CD4-positive, alpha-beta T cell (primary cell): ENCODE data around the gene DPH5. TPM values are rescaled to one million over a fixed set of nuclear protein-coding genes. Genes with fewer than 3 reads are reported as not detected.

Experiments
- ATAC-seq: fragments of 200-7000 bp; cut with Tn5 transposase; one replicate; pipeline ENCODE4 v1.10.0; 2022; ENCODE audit warnings: mild to moderate bottlenecking; ENCODE audit not compliant: poor library complexity
- CTCF ChIA-PET: fragments of 350-600 bp; sonication (Branson Sonifier 250); formaldehyde crosslinking; loops from one replicate; lab custom pipeline; 2021; ENCODE audit warnings: antibody characterized with exemption, inconsistent platforms; lab: Charles Lee
- POLR2A ChIA-PET: fragments of 350-600 bp; sonication (Branson Sonifier 250); formaldehyde crosslinking; loops from one replicate; lab custom pipeline; 2021; ENCODE audit warnings: antibody characterized with exemption, inconsistent platforms; lab: Charles Lee
- DNase-seq, 14 experiments: peaks; one replicate each; pipeline ENCODE4 v3.0.0-alpha.2; 2013 to 2020; ENCODE audit warnings: mixed read lengths in 2 of 14
- H3K27ac ChIP-seq, 2 donors: one replicate each; pipeline versions ENCODE4 v1.5.1 to v1.7.0; 2013; ENCODE audit warnings: low read length in 2 of 2, low read depth in 1 of 2, mild to moderate bottlenecking in 1 of 2
- H3K27me3 ChIP-seq, 2 experiments: 1 replicate in 1 of 2; 2 replicates in 1 of 2; pipeline versions ENCODE4 v1.6.1 to v1.7.0; 2013; ENCODE audit warnings: low read length in 2 of 2, control low read depth in 1 of 2, mild to moderate bottlenecking in 1 of 2, moderate library complexity in 1 of 2; ENCODE audit not compliant: insufficient read depth in 2 of 2, control insufficient read depth in 1 of 2
- H3K36me3 ChIP-seq: one replicate; pipeline ENCODE4 v1.6.1; 2013; ENCODE audit warnings: low read length, control low read depth; ENCODE audit not compliant: insufficient read depth
- H3K4me1 ChIP-seq: one replicate; pipeline ENCODE4 v1.6.1; 2013; ENCODE audit warnings: low read length, control low read depth; ENCODE audit not compliant: insufficient read depth
- H3K4me3 ChIP-seq: one replicate; pipeline ENCODE4 v1.5.1; 2013; ENCODE audit warnings: mild to moderate bottlenecking, low read length, moderate library complexity
- H3K9me3 ChIP-seq, 2 experiments: 1 replicate in 1 of 2; 2 replicates in 1 of 2; pipeline versions ENCODE4 v1.6.1 to v1.7.0; 2013; ENCODE audit warnings: low read length in 2 of 2, mild to moderate bottlenecking in 2 of 2, control low read depth in 1 of 2, moderate library complexity in 1 of 2; ENCODE audit not compliant: control insufficient read depth in 1 of 2, insufficient read depth in 1 of 2
- H3K27ac Mint-ChIP-seq: one replicate; pipeline ENCODE4 v1.8.0; 2020; ENCODE audit warnings: mixed read lengths
- H3K27me3 Mint-ChIP-seq: one replicate; pipeline ENCODE4 v1.8.0; 2021; ENCODE audit warnings: mixed read lengths
- H3K36me3 Mint-ChIP-seq: one replicate; pipeline ENCODE4 v1.8.0; 2021; ENCODE audit warnings: low read depth, mixed read lengths
- H3K4me1 Mint-ChIP-seq: one replicate; pipeline ENCODE4 v1.8.0; 2021; ENCODE audit warnings: low read depth, mixed read lengths
- H3K4me3 Mint-ChIP-seq: one replicate; pipeline ENCODE4 v1.8.0; 2020; ENCODE audit warnings: mild to moderate bottlenecking, mixed read lengths
- H3K9me3 Mint-ChIP-seq: one replicate; pipeline ENCODE4 v1.8.0; 2020; ENCODE audit warnings: mixed read lengths
- intact Hi-C, 2 experiments: fragments of 100-400 bp; cut with DNase I in 1 of 2; cut with micrococcal nuclease in 1 of 2; formaldehyde crosslinking; loops; one replicate each; pipeline versions ENCODE4 v1.15.1 to v1.9.0; 2023 to 2025; cut with DNase I, micrococcal nuclease
- total RNA-seq, 174 experiments: library from RNA in 2 of 174; stranded (reverse) in 2 of 174; gene quantifications; one replicate each; pipeline ENCODE4 v1.2.3 and lab custom pipeline; 2021 to 2026
- TF ChIP-seq, protein P1 (sequence below): fragments of 200-600 bp; IDR thresholded peaks from one replicate; pipeline ENCODE4 v1.8.0; 2022; ENCODE audit warnings: antibody characterized with exemption, mild to moderate bottlenecking

DPH5 gene
- total RNA-seq, 2 experiments from 2014 or later = 31.3 to 35.4 TPM

DNA sequence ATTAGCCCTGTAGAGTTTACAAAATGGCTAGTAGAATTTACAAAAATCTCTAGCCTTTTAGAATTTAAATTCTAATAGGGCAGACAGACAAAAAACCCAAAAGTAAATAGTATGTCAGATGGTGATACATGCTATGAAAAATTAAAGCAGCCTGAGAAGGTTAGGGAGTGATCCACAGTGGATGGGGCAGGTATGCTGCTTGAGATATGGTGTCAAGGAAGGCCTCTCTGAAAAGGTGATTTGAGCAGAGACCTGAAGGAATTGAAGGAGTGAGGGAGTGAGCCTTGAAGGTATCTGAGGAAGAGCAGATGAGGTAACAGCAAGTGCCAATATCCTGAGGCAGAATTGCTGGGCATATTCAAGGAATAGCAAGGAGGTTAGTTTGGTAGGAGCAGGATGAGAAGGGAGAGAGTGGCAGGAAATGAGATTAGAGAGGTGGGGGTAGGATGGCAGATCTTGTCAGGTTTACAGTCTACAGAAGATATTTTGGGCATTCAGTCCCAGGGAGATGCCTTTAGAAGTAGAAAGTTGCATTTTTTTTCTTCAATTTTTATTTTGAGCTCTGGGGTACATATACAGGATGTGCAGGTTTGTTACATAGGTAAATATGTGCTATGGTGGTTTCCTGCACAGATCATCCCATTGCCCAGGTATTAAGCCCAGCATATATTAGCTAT lies 40.8 kb upstream of the DPH5 start:
- ATAC-seq (peak; percentile 44), DNase-seq (peak in 2 of 14 experiments; percentile 13 to 16)
- intact Hi-C loops = loop anchor here in 1 of 2 experiments (5.0 kb wide), 1 partner anchor 46 kb away; no protein-coding TSS in a partner anchor
- H3K4me1 ChIP-seq = peaks cover 22% of the 10 kb centered on the region
- H3K4me3 ChIP-seq = no peak overlapping the region
- peak overlapping the region; percentile 4 to 57 for H3K27ac ChIP-seq
- TF ChIP-seq, protein P1, sequence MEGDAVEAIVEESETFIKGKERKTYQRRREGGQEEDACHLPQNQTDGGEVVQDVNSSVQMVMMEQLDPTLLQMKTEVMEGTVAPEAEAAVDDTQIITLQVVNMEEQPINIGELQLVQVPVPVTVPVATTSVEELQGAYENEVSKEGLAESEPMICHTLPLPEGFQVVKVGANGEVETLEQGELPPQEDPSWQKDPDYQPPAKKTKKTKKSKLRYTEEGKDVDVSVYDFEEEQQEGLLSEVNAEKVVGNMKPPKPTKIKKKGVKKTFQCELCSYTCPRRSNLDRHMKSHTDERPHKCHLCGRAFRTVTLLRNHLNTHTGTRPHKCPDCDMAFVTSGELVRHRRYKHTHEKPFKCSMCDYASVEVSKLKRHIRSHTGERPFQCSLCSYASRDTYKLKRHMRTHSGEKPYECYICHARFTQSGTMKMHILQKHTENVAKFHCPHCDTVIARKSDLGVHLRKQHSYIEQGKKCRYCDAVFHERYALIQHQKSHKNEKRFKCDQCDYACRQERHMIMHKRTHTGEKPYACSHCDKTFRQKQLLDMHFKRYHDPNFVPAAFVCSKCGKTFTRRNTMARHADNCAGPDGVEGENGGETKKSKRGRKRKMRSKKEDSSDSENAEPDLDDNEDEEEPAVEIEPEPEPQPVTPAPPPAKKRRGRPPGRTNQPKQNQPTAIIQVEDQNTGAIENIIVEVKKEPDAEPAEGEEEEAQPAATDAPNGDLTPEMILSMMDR = no peak
- no peaks in the 10 kb centered on the region for H3K9me3 ChIP-seq
- ChIA-PET CTCF (no interaction called here), POLR2A (interaction anchor here (0.6 to 1.0 kb wide), 3 partner anchors 71 to 222 kb away, joined by 3 read pairs; no protein-coding TSS in a partner anchor)
- Mint-ChIP-seq H3K9me3 (no peaks in the 10 kb centered on the region), H3K27me3 (no peaks in the 10 kb centered on the region), H3K4me1 (peaks cover 68% of the 10 kb centered on the region), H3K4me3 (peak overlapping the region; percentile 35), H3K36me3 (peaks cover 10% of the 10 kb centered on the region), H3K27ac (peak overlapping the region; percentile 79)
- H3K27me3 ChIP-seq = no peaks in the 10 kb centered on the region
- no peaks in the 10 kb centered on the region for H3K36me3 ChIP-seq

GRCh38 chr1:101065575-101065974 lies 40.0 kb upstream of the DPH5 start:
- H3K27ac ChIP-seq = no peak overlapping the region
- Mint-ChIP-seq H3K27ac (peak overlapping the region; percentile 79), H3K4me3 (peak overlapping the region; percentile 78), H3K27me3 (no peaks in the 10 kb centered on the region), H3K9me3 (no peaks in the 10 kb centered on the region), H3K4me1 (peaks cover 66% of the 10 kb centered on the region), H3K36me3 (peaks cover 14% of the 10 kb centered on the region)
- H3K4me3 ChIP-seq = no peak overlapping the region
- TF ChIP-seq, protein P1 = no peak
- no peaks in the 10 kb centered on the region for H3K27me3 ChIP-seq
- H3K9me3 ChIP-seq = no peaks in the 10 kb centered on the region
- H3K4me1 ChIP-seq = peaks cover 22% of the 10 kb centered on the region
- ChIA-PET POLR2A (interaction anchor here (0.6 to 1.0 kb wide), 3 partner anchors 52 to 160 kb away, joined by 3 to 4 read pairs (median 3); no protein-coding TSS in a partner anchor), CTCF (no interaction called here)
- intact Hi-C loops = loop anchor here in 1 of 2 experiments (5.0 kb wide), 1 partner anchor 47 kb away; no protein-coding TSS in a partner anchor
- ATAC-seq = peak; percentile 58
- H3K36me3 ChIP-seq = no peaks in the 10 kb centered on the region
- peak in 2 of 14 experiments; percentile 13 to 30 for DNase-seq

- Mint-ChIP-seq H3K4me3 (peak overlapping the region; percentile 64), H3K27ac (peak overlapping the region; percentile 79), H3K27me3 (no peaks in the 10 kb centered on the region), H3K36me3 (peaks cover 22% of the 10 kb centered on the region), H3K4me1 (peaks cover 65% of the 10 kb centered on the region), H3K9me3 (no peaks in the 10 kb centered on the region)
- H3K4me3 ChIP-seq = no peak overlapping the region
- H3K9me3 ChIP-seq = no peaks in the 10 kb centered on the region
- ATAC-seq (no peak), DNase-seq (no peak)
- TF ChIP-seq, protein P1 = no peak
- no peak overlapping the region for H3K27ac ChIP-seq
- ChIA-PET POLR2A (interaction anchor here (1.9 kb wide), 1 partner anchor 57 kb away, joined by 4 read pairs; no protein-coding TSS in a partner anchor), CTCF (interaction anchor here (0.5 kb wide), 1 partner anchor 129 kb away, joined by 3 read pairs; no protein-coding TSS in a partner anchor)
- peaks cover 17% of the 10 kb centered on the region for H3K4me1 ChIP-seq
- no peaks in the 10 kb centered on the region for H3K27me3 ChIP-seq
- intact Hi-C loops = loop anchor here in 1 of 2 experiments (5.0 kb wide), 1 partner anchor 48 kb away; no protein-coding TSS in a partner anchor
- H3K36me3 ChIP-seq = no peaks in the 10 kb centered on the region
Measured at GRCh38 chr1:101064697-101065096, 39.1 kb upstream of the DPH5 start.
